VCaP (cell line): ENCODE data around the gene GNAQ.
"Not testable (repeated sequence)": the region's sequence is repeated elsewhere in the genome, so short reads cannot be mapped to it uniquely, and the experiment has no call there.

Experiments used
- H3K27ac ChIP-seq: fragments of 450-650 bp; 2 replicates; pipeline ENCODE4 v1.5.1; 2017
- TF ChIP-seq, protein P1 (sequence below): fragments of 450-650 bp; conservative IDR thresholded peaks from 2 replicates; pipeline ENCODE4 v1.5.1; 2017; ENCODE audit warnings: mild to moderate bottlenecking, moderate library complexity

GNAQ gene

DNA sequence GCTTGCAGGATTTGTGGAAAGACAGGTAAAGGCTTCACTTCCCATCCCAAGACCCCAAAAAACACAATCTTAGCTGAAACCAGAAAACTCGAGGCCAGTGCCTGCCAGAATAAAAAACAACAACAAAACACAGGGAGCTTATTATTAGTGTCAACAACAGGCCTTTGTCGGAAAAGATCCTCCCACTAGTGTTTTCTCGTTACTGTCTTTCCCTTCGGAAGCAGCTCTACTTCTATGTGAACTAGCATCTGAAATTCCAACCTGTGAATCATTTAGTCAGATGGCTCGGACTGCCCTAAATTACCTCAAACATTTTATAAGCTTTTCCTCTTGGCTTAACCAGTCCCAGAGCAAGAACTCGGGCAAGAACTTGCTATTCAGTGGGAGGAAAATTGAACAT lies 261.3 kb downstream of the GNAQ start:
- TF ChIP-seq, protein P1, sequence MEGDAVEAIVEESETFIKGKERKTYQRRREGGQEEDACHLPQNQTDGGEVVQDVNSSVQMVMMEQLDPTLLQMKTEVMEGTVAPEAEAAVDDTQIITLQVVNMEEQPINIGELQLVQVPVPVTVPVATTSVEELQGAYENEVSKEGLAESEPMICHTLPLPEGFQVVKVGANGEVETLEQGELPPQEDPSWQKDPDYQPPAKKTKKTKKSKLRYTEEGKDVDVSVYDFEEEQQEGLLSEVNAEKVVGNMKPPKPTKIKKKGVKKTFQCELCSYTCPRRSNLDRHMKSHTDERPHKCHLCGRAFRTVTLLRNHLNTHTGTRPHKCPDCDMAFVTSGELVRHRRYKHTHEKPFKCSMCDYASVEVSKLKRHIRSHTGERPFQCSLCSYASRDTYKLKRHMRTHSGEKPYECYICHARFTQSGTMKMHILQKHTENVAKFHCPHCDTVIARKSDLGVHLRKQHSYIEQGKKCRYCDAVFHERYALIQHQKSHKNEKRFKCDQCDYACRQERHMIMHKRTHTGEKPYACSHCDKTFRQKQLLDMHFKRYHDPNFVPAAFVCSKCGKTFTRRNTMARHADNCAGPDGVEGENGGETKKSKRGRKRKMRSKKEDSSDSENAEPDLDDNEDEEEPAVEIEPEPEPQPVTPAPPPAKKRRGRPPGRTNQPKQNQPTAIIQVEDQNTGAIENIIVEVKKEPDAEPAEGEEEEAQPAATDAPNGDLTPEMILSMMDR = no peak
- no peak overlapping the region for H3K27ac ChIP-seq

DNA sequence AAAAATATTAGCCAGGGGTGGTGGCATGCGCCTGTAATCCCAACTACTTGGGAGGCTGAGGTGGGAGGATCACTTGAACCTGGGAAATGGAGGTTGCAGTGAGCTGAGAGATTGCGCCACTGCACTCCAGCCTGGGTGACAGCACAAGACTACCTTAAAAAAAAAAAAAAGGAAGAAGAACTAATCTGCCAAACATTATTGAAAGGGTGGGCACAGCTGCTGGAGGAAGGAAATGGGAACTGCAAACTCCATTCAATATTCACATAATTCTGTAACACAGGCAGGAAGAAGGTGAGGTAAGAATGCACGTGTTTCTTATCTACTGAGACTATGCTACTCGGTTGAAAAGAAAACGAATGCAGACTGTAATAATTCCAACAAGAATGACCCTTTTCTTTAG lies 262.4 kb downstream of the GNAQ start:
- TF ChIP-seq, protein P1 = no peak
- no peak overlapping the region for H3K27ac ChIP-seq

DNA sequence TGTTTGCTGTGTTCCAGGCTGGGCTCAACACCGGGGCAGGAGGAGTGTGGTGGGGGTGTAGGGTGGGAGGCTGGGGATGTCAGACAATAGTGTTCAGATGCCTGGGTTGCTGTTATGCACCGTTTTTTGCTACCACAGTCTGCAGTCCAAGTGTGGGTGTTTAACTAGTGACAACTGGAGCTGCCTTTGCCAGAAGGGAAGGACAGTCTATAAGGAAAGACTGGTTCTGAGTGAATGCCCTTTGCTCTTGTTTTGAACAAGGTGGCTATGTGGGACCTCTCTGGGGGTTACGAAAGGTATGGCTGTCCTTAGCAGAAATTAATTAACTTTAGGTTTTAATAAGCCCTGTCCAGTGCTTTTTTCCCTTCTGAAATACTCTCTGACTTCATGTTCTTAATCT lies 265.0 kb downstream of the GNAQ start:
- no peak overlapping the region for H3K27ac ChIP-seq
- TF ChIP-seq, protein P1 = no peak

DNA sequence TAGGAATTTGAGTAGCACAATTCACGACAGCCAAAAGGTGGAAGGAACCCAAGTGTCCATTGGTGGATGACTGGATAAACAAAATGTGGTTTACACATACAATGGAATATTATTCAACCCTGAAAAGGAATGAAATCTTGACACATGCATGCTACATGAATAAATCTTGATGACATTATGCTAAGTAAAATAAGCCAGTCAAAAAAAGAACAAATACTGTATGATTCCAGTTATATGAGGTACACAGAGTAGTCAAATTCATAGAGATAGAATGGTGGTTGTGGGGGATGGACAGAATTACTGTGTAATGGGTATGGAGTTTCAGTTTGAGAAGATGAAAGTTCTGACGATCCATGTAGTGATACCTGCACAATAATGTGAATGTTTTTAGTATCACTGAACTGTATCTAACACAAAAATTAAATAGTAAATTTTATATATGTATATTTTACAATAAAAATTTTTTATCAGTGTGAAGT lies 265.8 kb downstream of the GNAQ start:
- H3K27ac ChIP-seq = no peak overlapping the region
- TF ChIP-seq, protein P1 = no peak

DNA sequence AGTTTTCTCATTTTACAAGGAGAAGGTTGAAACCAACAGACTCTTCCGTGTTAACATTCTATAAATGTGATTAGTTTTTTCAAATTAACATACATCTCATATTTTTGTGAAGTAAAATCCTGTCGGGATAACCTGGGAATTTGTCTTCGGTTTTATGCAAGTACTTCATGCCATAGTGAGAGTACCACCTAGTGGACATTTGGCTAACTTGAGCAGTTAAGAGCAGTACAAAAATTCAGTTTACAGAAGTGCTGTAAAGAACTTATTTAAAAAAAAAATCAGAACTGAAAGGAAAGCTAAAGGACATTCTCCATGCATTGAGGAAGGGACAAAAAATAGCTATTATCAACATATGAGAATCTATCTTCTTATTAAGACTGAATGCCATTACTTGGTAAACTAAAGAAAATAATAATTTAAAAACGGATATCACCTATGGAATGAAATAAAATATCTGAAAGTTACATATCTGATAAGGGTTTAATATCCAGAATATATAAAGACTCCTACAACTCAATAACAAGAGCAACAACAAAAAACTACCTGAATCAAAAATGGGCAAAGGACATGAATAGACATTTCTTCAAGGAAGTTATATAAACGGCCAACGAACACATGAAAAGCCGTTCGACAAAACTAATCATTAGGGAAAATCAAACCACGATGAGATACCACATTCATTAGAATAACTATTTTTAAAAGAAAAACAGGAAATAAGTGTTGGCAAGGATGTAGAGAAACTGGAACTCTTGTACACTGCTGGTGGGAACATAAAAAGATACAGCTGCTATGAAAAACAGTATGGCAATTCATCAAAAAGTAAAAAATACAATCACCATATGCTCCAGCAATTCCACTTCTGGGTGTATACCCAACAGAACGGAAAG lies 266.5 kb downstream of the GNAQ start:
- TF ChIP-seq, protein P1 = peak; percentile 82
- H3K27ac ChIP-seq = peak overlapping the region; percentile 70

DNA sequence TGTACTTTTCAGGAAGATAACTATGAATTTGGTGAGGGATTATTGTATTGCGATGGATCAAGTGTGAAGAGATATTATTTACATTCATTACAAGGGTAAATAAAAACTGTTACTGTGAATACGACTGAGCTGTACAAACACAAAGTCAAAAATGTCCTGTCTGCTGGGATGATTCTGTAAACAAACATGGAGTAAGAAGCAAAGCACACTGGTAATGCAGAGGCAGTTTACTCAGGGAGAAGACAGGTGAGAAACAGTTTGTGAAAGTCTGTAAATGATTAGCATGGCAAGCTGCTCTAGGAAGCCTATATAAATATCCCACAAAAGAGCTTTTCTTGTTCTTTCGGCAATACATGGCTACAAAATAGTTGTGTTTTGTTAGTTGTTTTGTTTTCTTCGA lies 268.0 kb downstream of the GNAQ start:
- TF ChIP-seq, protein P1 = no peak
- peak overlapping the region; percentile 70 for H3K27ac ChIP-seq

DNA sequence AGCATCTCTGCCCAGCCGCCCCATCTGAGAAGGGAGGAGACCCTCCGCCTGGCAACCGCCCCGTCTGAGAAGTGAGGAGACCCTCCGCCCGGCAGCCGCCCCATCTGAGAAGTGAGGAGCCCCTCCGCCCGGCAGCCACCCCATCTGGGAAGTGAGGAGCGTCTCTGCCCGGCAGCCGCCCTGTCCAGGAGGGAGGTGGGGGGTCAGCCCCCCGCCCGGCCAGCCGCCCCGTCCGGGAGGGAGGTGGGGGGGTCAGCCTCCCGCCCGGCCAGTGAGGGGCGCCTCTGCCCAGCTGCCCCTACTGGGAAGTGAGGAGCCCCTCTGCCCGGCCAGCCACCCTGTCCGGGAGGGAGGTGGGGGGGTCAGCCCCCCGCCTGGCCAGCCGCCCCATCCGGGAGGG lies 270.7 kb downstream of the GNAQ start:
- not testable (repeated sequence) for H3K27ac ChIP-seq

DNA sequence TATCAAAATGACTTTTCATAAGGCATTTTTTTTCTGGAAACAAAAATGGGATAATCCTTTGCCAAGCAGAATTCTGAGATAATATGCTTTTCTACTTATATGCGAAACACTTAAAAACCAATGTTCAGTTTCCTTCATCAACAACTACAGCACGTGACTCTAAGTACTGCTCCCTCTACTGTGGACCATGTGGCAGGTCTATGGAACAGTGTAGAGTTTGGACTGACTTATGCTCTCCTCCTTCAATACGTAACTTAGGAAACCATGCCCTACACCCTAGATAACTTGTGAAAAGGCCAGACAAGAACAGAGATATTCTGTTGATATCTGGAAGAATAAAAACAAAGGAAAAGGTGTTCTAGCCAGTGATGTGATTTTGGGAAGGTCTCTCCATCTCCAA lies 272.2 kb downstream of the GNAQ start:
- TF ChIP-seq, protein P1 = no peak
- H3K27ac ChIP-seq = no peak overlapping the region
